Measurements from ENCODE around the gene IL12RB2. TPM values are rescaled to one million over a fixed set of nuclear protein-coding genes. Genes with fewer than 3 reads are reported as not detected.

IL12RB2 gene
- total RNA-seq, 1 experiment from 2014 or later = 0.22 TPM

GRCh38 chr1:67346982-67347381 is 39.3 kb downstream of the IL12RB2 start (continued):
- no peak for TF ChIP-seq ATF3 (IDR thresholded peaks at IDR 0.05)
- TF ChIP-seq SP1 (IDR thresholded peaks at IDR 0.05; ENCODE audit: low read depth) = no peak
- no peak for TF ChIP-seq SRF (IDR thresholded peaks at IDR 0.05; ENCODE audit: low read depth)
- TF ChIP-seq REST (IDR thresholded peaks at IDR 0.05; ENCODE audit: low read depth) = no peak
- no peak for TF ChIP-seq EZH2phosphoT487 (IDR thresholded peaks at IDR 0.05; ENCODE audit: borderline replicate concordance)
- TF ChIP-seq ZBTB33 (IDR thresholded peaks at IDR 0.05; ENCODE audit: extremely low read depth, insufficient replicate concordance, low read length) = no peak
- TF ChIP-seq EZH2 (IDR thresholded peaks at IDR 0.05) = no peak
